Subcutaneous adipose tissue (tissue), 4 donors: ENCODE data around the gene PKD2. TPM values are rescaled to one million over a fixed set of nuclear protein-coding genes. Genes with fewer than 3 reads are reported as not detected.

Source experiments
- total RNA-seq, 4 donors: library from RNA; depleted of rRNA; stranded (reverse); fragments of >200 nt; gene quantifications; one replicate each; pipeline ENCODE4 v1.1.0, GENCODE V29; 2016
- TF ChIP-seq, protein P1 (sequence below): fragments of 450-650 bp; IDR thresholded peaks from one replicate; pipeline ENCODE4 v1.5.1; 2016; ENCODE audit warnings: low read depth, mild to moderate bottlenecking, control low read depth, antibody characterized with exemption, moderate library complexity

PKD2 gene
- total RNA-seq, 4 donors from 2014 or later, result 45.8 to 86.5 (median 63.7) TPM

DNA sequence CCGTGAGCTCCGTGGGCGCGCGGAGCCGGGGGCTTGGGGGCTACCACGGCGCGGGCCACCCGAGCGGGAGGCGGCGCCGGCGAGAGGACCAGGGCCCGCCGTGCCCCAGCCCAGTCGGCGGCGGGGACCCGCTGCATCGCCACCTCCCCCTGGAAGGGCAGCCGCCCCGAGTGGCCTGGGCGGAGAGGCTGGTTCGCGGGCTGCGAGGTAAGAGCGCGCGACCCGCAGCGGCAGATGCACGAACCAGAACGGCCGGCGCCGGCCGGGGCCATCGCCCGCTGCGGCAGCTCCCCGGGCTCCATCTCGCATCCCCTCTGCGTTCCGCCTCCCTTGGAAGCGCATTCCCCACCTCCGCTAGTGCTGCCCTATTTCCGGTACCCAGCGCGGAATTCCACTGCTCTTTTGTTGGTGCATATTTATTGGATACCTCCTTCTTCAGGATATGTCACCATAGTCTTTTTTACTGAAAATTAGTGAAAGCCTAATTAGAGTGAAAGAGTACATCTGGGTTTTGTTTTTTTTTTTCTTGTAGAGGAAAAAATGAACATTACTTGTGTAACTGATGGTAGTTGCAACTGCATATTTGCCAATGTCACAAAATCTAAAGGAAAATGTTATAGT lies 797 bp downstream of the PKD2 start:
- TF ChIP-seq, protein P1, sequence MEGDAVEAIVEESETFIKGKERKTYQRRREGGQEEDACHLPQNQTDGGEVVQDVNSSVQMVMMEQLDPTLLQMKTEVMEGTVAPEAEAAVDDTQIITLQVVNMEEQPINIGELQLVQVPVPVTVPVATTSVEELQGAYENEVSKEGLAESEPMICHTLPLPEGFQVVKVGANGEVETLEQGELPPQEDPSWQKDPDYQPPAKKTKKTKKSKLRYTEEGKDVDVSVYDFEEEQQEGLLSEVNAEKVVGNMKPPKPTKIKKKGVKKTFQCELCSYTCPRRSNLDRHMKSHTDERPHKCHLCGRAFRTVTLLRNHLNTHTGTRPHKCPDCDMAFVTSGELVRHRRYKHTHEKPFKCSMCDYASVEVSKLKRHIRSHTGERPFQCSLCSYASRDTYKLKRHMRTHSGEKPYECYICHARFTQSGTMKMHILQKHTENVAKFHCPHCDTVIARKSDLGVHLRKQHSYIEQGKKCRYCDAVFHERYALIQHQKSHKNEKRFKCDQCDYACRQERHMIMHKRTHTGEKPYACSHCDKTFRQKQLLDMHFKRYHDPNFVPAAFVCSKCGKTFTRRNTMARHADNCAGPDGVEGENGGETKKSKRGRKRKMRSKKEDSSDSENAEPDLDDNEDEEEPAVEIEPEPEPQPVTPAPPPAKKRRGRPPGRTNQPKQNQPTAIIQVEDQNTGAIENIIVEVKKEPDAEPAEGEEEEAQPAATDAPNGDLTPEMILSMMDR, result no peak

GRCh38 chr4:88008743-88009171 lies 1.3 kb downstream of the PKD2 start:
- TF ChIP-seq, protein P1, result no peak

GRCh38 chr4:88009871-88010270 lies 2.4 kb downstream of the PKD2 start:
- TF ChIP-seq, protein P1, result no peak

DNA sequence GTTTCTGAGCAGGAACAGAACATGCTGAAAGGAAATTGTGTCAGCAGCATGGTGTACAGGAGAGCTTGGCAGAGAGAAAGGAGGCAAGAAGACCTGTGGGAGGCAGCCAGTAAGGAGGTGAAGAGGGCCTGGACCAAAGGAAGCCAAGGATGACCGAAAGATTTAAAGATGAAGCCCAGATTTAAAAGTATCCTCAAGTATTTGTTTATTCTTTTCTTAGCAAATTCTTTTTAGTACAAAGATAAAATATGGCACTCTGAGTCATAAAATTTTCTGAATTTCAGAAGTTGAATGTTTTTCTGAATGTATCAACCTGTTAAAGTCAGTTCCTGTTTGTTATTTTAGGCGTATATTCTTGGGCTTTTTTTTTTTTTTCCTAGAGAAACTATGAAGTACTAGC lies 3.5 kb downstream of the PKD2 start:
- TF ChIP-seq, protein P1, result no peak

DNA sequence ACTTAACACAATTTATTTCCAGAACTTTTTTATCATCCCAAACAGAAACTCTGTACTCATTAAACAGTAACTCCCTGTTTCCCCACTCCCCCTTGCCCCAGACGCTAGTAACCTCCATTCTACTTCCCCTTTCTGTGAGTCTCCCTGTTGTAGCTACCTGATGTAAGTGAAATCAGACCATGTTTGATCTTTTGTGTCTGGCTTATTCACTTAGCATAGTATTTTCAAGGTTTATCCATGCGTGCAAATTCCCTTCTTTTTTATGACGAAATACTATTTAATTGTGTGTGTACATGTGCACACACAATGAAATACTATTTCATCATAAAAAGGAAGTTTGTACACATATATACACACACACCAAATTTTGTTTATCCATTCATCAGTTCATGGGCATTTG lies 5.2 kb downstream of the PKD2 start:
- TF ChIP-seq, protein P1, result no peak

DNA sequence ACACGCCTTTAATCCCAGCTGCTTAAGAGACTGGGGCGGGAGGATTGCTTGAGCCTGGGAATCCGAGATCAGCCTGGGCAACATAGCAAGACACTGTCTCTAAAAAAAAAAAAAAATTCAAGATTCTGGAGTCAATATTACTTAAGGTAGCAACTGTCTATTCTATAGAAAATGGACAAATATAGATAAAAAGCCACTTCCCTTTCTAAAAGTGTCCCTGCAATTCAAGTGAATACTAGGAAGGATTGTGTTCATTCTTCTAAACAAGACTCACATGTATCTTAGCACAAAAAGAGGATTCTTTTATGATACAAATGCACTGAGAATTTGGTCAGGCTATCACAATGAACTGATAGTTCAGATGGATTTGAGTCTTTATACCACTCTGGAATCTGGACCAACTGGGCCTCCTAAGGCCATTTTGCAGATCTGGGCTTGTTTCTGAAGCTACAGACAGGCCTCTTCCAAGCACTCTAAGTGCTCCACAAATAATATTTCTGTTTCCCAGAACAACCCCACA lies 7.0 kb downstream of the PKD2 start:
- TF ChIP-seq, protein P1, result no peak

DNA sequence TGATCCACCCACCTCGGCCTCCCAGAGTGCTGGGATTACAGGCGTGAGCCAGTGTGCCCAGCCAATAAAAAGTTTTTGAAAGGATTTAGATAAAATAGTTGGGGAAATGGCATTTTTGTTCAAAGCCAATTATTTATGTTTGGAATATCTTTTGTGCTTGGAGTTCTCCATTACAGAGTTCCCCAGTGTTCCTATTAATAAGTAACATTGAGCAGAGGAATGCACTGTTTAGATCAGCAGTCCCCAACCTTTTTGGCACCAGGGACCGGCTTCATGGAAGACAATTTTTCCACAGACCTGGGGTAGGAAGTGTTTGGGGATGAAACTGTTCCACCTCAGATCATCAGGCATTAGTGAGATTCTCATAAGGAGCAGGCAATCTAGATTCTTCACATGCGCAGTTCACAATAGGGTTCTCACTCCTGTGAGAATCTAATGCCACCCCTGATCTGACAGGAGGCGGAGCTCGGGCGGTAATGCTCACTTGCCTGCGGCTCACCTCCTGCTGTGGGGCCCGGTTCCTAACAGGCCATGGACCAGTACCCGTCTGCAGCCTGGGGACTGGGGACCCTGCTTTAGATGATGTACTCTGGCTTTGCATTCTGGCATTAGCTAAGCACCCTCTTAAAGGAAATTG lies 8.3 kb downstream of the PKD2 start:
- TF ChIP-seq, protein P1, result no peak
